Measurements from ENCODE around the gene EXOSC10.
"Not testable (repeated sequence)": the region's sequence is repeated elsewhere in the genome, so short reads cannot be mapped to it uniquely, and the experiment has no call there.

EXOSC10 gene

DNA sequence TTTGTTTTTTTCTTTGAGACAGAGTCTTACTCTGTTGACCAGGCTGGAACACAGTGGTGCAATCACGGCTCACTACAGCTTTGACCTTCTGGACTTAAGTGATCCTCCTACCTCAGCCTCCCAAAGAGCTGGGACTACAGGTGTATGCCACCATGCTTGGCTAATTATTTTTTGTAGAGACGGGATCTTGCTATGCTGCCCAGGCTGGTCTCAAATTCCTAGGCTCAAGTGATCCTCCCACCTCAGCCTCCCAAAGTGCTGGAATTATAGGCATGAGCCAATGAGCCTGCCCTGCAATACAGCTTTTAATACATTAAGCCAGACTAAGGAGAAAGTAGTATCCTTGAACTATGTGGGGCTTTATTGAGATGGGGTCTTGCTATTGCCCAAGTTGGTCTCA is 16.6 kb upstream of the EXOSC10 start:
- POLR2A ChIA-PET: no interaction called here
- DNase-seq (ENCODE audit: extremely low spot score): no peak
- CTCF ChIA-PET: interaction anchor here (1.0 kb wide), 1 partner anchor 31 kb away, joined by 3 read pairs; no protein-coding TSS in a partner anchor
- TF ChIP-seq, protein P1, sequence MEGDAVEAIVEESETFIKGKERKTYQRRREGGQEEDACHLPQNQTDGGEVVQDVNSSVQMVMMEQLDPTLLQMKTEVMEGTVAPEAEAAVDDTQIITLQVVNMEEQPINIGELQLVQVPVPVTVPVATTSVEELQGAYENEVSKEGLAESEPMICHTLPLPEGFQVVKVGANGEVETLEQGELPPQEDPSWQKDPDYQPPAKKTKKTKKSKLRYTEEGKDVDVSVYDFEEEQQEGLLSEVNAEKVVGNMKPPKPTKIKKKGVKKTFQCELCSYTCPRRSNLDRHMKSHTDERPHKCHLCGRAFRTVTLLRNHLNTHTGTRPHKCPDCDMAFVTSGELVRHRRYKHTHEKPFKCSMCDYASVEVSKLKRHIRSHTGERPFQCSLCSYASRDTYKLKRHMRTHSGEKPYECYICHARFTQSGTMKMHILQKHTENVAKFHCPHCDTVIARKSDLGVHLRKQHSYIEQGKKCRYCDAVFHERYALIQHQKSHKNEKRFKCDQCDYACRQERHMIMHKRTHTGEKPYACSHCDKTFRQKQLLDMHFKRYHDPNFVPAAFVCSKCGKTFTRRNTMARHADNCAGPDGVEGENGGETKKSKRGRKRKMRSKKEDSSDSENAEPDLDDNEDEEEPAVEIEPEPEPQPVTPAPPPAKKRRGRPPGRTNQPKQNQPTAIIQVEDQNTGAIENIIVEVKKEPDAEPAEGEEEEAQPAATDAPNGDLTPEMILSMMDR (IDR thresholded peaks at IDR 0.05; ENCODE audit: control extremely low read depth, extremely low read depth, low read depth, missing control alignments): no peak

DNA sequence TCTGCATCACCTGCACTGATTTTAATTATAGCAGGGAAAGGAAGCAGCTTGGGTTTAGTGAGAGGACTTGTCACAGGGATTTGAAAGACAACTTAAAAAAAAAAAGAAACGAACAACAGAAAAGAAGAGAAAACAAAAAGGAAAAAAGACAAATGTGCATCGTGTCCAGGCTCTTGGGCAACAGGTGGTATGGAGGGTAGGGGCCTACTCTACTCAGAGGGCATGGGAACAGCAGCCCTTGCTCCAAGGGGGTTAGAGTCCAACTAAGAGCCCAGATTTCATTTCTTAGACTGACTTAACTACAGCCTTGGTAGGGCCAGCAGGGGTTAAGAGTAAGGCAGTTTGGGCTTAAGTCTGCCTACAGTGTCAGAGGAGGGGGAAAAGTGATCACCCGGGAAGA is 15.3 kb upstream of the EXOSC10 start:
- ChIA-PET POLR2A (no interaction called here), CTCF (no interaction called here)
- DNase-seq (ENCODE audit: extremely low spot score): no peak
- TF ChIP-seq, protein P1 (IDR thresholded peaks at IDR 0.05; ENCODE audit: control extremely low read depth, extremely low read depth, low read depth, missing control alignments): no peak

DNA sequence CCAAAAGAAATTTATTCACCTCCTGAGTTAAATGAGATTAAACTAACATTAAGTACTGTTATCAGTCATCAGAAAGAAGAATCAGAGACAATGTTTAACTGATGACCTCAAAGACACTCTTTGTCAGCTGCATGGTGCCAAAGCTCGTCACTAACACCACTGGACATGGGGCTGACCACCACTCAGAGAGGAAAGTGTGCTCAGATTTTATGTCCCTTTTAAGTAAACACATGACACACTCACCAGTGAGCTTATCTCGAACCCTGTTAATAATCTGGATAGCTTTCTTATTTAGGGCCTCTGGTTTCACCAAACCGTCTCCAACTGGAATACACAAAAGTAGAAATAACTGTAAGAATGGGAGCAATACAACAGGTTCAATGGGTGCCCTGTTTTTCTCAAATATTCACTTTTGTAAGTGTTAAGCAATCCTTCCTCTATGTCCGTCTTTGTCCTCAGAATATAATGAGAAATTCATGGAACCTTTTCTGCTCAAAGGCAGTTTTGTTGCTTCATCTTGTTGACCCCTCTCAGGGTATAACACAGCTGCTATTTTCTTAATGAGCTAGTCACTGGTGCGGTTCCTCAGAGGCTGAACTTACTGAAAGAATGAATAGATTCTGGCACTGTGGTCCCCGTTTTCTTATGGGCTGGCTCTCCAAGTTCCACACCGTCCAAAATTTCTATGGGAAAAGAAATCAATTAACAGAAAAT is 9.5 kb upstream of the EXOSC10 start:
- POLR2A ChIA-PET: no interaction called here
- TF ChIP-seq, protein P1 (IDR thresholded peaks at IDR 0.05; ENCODE audit: control extremely low read depth, extremely low read depth, low read depth, missing control alignments): no peak
- CTCF ChIA-PET: interaction anchor here (0.9 to 1.4 kb wide), 3 partner anchors 10 to 71 kb away, joined by 3 to 6 read pairs (median 4); no protein-coding TSS in a partner anchor
- DNase-seq (ENCODE audit: extremely low spot score): no peak

DNA sequence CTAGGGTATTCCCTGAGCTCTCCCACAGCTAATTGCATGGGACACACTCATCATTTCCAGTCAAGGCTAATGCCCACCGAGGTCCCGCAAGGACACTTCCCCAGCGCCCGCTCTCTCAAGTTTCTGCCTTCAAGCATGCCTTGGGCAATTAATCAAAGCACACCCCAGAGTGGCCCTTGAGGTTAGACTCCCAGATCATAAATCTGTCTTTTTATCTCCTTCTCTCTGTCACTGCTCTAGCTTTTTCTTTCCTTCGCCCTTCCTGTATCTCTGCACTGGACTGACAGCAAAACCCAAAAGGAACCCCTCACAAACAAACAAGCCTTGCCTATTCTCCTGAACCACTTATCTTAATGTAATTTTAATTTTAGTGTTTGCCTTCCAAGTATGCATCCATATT is 7.9 kb upstream of the EXOSC10 start:
- POLR2A ChIA-PET: no interaction called here
- TF ChIP-seq, protein P1 (IDR thresholded peaks at IDR 0.05; ENCODE audit: control extremely low read depth, extremely low read depth, low read depth, missing control alignments): no peak
- CTCF ChIA-PET: no interaction called here
- DNase-seq (ENCODE audit: extremely low spot score): no peak

DNA sequence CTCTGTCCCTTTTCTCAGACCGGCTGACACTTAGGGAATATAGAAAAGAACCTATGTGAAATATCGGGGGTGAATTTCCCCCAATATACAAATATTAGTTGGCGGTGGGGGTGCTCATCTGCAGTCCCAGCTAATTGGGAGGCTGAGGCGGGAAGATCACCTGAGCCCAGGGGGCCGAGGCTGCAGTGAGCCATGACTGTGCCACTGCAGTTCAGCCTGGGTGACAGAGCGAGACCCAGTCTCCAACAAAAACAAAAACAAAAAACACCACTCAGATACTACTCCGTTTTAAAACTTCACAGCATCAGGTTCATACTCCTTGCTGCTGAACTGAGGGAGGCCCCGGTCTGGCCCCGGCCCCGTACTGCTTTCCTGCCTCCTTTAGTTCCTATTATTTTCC is 5.9 kb upstream of the EXOSC10 start:
- TF ChIP-seq, protein P1 (IDR thresholded peaks at IDR 0.05; ENCODE audit: control extremely low read depth, extremely low read depth, low read depth, missing control alignments): no peak
- DNase-seq (ENCODE audit: extremely low spot score): no peak
- ChIA-PET CTCF (no interaction called here), POLR2A (no interaction called here)

DNA sequence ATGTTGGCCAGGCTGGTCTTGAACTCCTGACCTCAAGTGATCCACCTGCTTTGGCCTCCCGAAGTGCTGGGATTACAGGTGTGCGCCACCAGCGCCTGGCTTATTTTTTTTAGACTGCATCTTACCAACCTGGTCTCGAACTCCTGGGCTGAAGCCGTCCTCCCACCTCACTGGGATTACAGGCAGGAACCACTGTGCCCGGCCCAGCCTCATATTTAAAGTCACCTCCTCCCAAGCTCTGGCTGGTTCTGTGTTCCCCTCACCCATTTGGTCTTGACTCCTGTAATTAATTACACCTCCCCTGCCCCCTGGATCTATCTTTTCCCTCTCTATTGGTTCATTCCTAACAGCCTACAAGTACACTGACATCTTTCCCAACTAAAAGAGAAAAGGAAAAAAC is 1.7 kb upstream of the EXOSC10 start:
- POLR2A ChIA-PET: no interaction called here
- no peak for DNase-seq (ENCODE audit: extremely low spot score)
- TF ChIP-seq, protein P1 (IDR thresholded peaks at IDR 0.05; ENCODE audit: control extremely low read depth, extremely low read depth, low read depth, missing control alignments): no peak
- CTCF ChIA-PET: interaction anchor here (0.9 kb wide), 1 partner anchor 13 kb away, joined by 3 read pairs; no protein-coding TSS in a partner anchor

DNA sequence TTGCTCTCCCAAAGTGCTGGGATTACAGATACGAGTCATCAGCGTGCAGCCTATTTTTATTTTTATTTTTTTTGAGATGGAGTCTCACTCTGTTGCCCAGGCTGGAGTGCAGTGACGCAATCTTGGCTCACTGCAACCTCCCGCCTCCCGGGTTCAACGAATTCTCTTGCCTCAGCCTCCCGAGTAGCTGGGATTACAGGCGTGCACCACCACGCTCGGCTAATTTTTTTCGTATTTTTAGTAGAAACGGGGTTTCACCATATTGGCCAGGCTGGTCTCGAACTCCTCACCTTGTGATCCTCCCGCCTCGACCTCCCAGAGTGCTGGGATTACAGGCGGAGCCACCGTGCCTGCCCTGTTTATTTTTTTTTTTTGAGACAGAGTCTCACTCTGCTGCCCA is 1.1 kb upstream of the EXOSC10 start:
- DNase-seq (ENCODE audit: extremely low spot score); POLR2A ChIA-PET; CTCF ChIA-PET: not testable (repeated sequence)

Measured in GM10248 (cell line).